C4-2B (cell line): Measurements from ENCODE around the gene NOVA2.

ENCODE experiments used
- CTCF ChIP-seq: fragments of 450-650 bp; conservative IDR thresholded peaks from 2 replicates; pipeline ENCODE4 v1.5.1; 2017; ENCODE audit warnings: mild to moderate bottlenecking
- ZFX ChIP-seq: fragments of 450-650 bp; IDR thresholded peaks from 2 replicates; pipeline ENCODE4 v1.6.1; 2017

- no peak for TF ChIP-seq CTCF
- TF ChIP-seq ZFX: no peak
Measured at GRCh38 chr19:45917421-45918091, 56.1 kb downstream of the NOVA2 start.
